Ovary (tissue), 9 donors: Measurements from ENCODE around the gene LTBP2. TPM values are rescaled to one million over a fixed set of nuclear protein-coding genes. Genes with fewer than 3 reads are reported as not detected.

Source experiments
- DNase-seq, 5 donors: peaks; one replicate each; pipeline ENCODE4 v3.0.0-alpha.2; 2019 to 2020
- H3K27ac ChIP-seq, 2 donors: fragments of 200-600 bp; one replicate each; pipeline versions ENCODE4 v1.5.1 to v1.8.0; 2019 to 2022
- H3K27me3 ChIP-seq: fragments of 200-600 bp; one replicate; pipeline ENCODE4 v1.8.0; 2022
- H3K36me3 ChIP-seq: fragments of 200-600 bp; sonication (generic); one replicate; pipeline ENCODE4 v1.5.1; 2019
- H3K4me1 ChIP-seq: one replicate; pipeline ENCODE4 v1.8.1; 2013; ENCODE audit warnings: mild to moderate bottlenecking, moderate library complexity; ENCODE audit not compliant: insufficient read depth
- H3K4me3 ChIP-seq: fragments of 200-600 bp; sonication (generic); one replicate; pipeline ENCODE4 v1.5.1; 2017
- H3K9me3 ChIP-seq, 2 donors: fragments of 200-600 bp in 1 of 2; sonication (generic) in 1 of 2; one replicate each; pipeline versions ENCODE4 v1.5.1 to v1.8.1; 2013 to 2019; ENCODE audit warnings: mild to moderate bottlenecking in 1 of 2, moderate library complexity in 1 of 2
- CTCF ChIP-seq, 3 donors: fragments of 450-650 bp in 2 of 3; fragments of 200-600 bp in 1 of 3; IDR thresholded peaks; one replicate each; pipeline versions ENCODE4 v1.5.1 to v1.8.0; 2016 to 2022; ENCODE audit warnings: antibody characterized with exemption in 3 of 3, mild to moderate bottlenecking in 1 of 3
- EP300 ChIP-seq: sonication (generic); formaldehyde crosslinking; IDR thresholded peaks from one replicate; pipeline ENCODE4 v1.6.1; 2017; ENCODE audit warnings: antibody characterized with exemption
- POLR2A ChIP-seq: fragments of 450-650 bp; IDR thresholded peaks from one replicate; pipeline ENCODE4 v1.6.1; 2017; ENCODE audit warnings: antibody characterized with exemption, mild to moderate bottlenecking, moderate library complexity
- WGBS, 3 donors: extraction: QIAGEN DNeasy Blood & Tissue Kit in 1 of 3; methylation state at CpG; one replicate each; pipeline versions ENCODE4 v1.1.5 to v1.1.7; 2013 to 2017; 5-methylcytosine and 5-hydroxymethylcytosine counted together
- intact Hi-C, 4 donors: fragments of 100-400 bp; cut with DNase I; formaldehyde crosslinking; loops; one replicate each; pipeline versions ENCODE4 v1.11.0 to v1.15.1; 2022 to 2023
- polyA plus RNA-seq, 2 donors: library from polyadenylated mRNA; stranded (reverse); fragments of 200-250 nt in 1 of 2; fragments of 350-450 nt in 1 of 2; fragmentation: Illumina TruSeq in 1 of 2; extraction: RNeasy Lipid Tissue Mini Kit (QIAGEN cat#74804) in 1 of 2; gene quantifications; one replicate each; pipeline ENCODE4 v1.2.3, GENCODE V29; 2013 to 2014
- total RNA-seq, 7 donors: library from RNA; depleted of rRNA in 2 of 7; stranded (reverse); fragments of >200 nt in 2 of 7; fragmentation: NEBNext Ultra II Directional in 3 of 7; extraction: Animal tissue kit (Norgen Biotek cat#: 25700) in 3 of 7; gene quantifications; one replicate each; pipeline versions ENCODE4 v1.1.0 to v1.2.4, GENCODE V29; 2016 to 2023
- donor health status: DM: no; HTN: no; CAD: no; lungs with moderate emphysema.
- donor health status: DM: no; HTN: no; CAD: no.
- donor health status: Bipolar disorder and iron deficiency.
- donor health status: DM: yes; HTN: yes; CAD: no.
- donor health status: DM: no; HTN: no; CAD: no.
- donor health status: DM: yes; HTN: yes; CAD: no.

Gene LTBP2
- total and polyA plus RNA-seq, 9 donors: 31.4 to 85.0 (median 60.0) TPM

GRCh38 chr14:74652541-74652940, 40.5 kb upstream of the LTBP2 start:
- DNase-seq: peak in 3 of 5 donors; percentile 43 to 59 (median 52)
- intact Hi-C loops: loop anchor here in 1 of 4 donors (10.0 kb wide), 1 partner anchor 52 kb away; no protein-coding TSS in a partner anchor
- no peak overlapping the region for H3K4me3 ChIP-seq
- peaks cover 28% of the 10 kb centered on the region for H3K4me1 ChIP-seq
- WGBS, 3 donors: 77 to 86% (median 80%) methylated on average over 2 to 4 of the region's 4 CpGs
- no peak for TF ChIP-seq CTCF (IDR thresholded peaks at IDR 0.05)
- no peak for TF ChIP-seq POLR2A
- TF ChIP-seq EP300: no peak
- H3K36me3 ChIP-seq: no peaks in the 10 kb centered on the region
- H3K27me3 ChIP-seq: no peaks in the 10 kb centered on the region
- no peak overlapping the region for H3K27ac ChIP-seq
- H3K9me3 ChIP-seq: no peaks in the 10 kb centered on the region

- Histone ChIP-seq H3K9me3 (no peaks in the 10 kb centered on the region), H3K36me3 (no peaks in the 10 kb centered on the region), H3K27ac (no peak overlapping the region), H3K4me3 (no peak overlapping the region), H3K27me3 (no peaks in the 10 kb centered on the region), H3K4me1 (peaks cover 29% of the 10 kb centered on the region)
- WGBS, 3 donors: 95 to 100% (median 96%) methylated on average over 1 of the region's 1 CpG
- intact Hi-C loops: loop anchor here in 1 of 4 donors (10.0 kb wide), 1 partner anchor 54 kb away; no protein-coding TSS in a partner anchor
- TF ChIP-seq POLR2A (no peak), EP300 (no peak), CTCF (IDR thresholded peaks at IDR 0.05) (no peak)
- no peak for DNase-seq
Measured at GRCh38 chr14:74650927-74651686, 39.1 kb upstream of the LTBP2 start.

- Histone ChIP-seq H3K27ac (no peak overlapping the region), H3K36me3 (no peaks in the 10 kb centered on the region), H3K4me1 (peaks cover 23% of the 10 kb centered on the region), H3K9me3 (no peaks in the 10 kb centered on the region), H3K27me3 (no peaks in the 10 kb centered on the region), H3K4me3 (no peak overlapping the region)
- 12 to 16% (median 15%) methylated on average over 2 of the region's 2 CpGs for WGBS, 3 donors
- no peak for TF ChIP-seq CTCF (IDR thresholded peaks at IDR 0.05)
- TF ChIP-seq EP300: no peak
- TF ChIP-seq POLR2A: no peak
- DNase-seq: no peak
- intact Hi-C loops: loop anchor here in 1 of 4 donors (10.0 kb wide), 1 partner anchor 55 kb away; no protein-coding TSS in a partner anchor
Measured at GRCh38 chr14:74649673-74650072, 37.6 kb upstream of the LTBP2 start.

GRCh38 chr14:74649167-74649566, 37.1 kb upstream of the LTBP2 start:
- intact Hi-C loops: no loop called here
- no peaks in the 10 kb centered on the region for H3K36me3 ChIP-seq
- H3K9me3 ChIP-seq: no peaks in the 10 kb centered on the region
- no peak for DNase-seq
- no peak for TF ChIP-seq CTCF (IDR thresholded peaks at IDR 0.05)
- TF ChIP-seq POLR2A: no peak
- no peak for TF ChIP-seq EP300
- WGBS, 3 donors: 32 to 71% (median 58%) methylated on average over 7 of the region's 7 CpGs
- no peak overlapping the region for H3K4me3 ChIP-seq
- peaks cover 23% of the 10 kb centered on the region for H3K4me1 ChIP-seq
- no peaks in the 10 kb centered on the region for H3K27me3 ChIP-seq
- peak overlapping the region in 1 of 2 donors; percentile 41 for H3K27ac ChIP-seq
